Daoy (cell line): ENCODE results near the gene MTERF4. TPM values are rescaled to one million over a fixed set of nuclear protein-coding genes. Genes with fewer than 3 reads are reported as not detected.
"Not testable (repeated sequence)": the region's sequence is repeated elsewhere in the genome, so short reads cannot be mapped to it uniquely, and the experiment has no call there.

Source experiments
- DNase-seq: peaks from one replicate; pipeline ENCODE4 v3.0.0-alpha.2; 2015; ENCODE audit warnings: low read depth
- total RNA-seq: library from RNA; depleted of rRNA; stranded (reverse); fragments of >200 nt; shearing (Covaris generic); gene quantifications from 2 replicates; pipeline ENCODE4 v1.2.3, GENCODE V29; 2014

MTERF4 gene
- total RNA-seq, 1 experiment from 2014 or later, result 28.1 TPM

- DNase-seq, result no peak
Observed at GRCh38 chr2:241111440-241111805, 9.3 kb upstream of the MTERF4 start.

- no peak for DNase-seq
Observed at GRCh38 chr2:241110607-241111439, 8.7 kb upstream of the MTERF4 start.

GRCh38 chr2:241110089-241110606 lies 8.1 kb upstream of the MTERF4 start:
- no peak for DNase-seq

GRCh38 chr2:241109210-241110088 lies 7.4 kb upstream of the MTERF4 start:
- DNase-seq, result no peak

- DNase-seq, result no peak
Observed at GRCh38 chr2:241108271-241109209, 6.5 kb upstream of the MTERF4 start.

GRCh38 chr2:241107031-241107783 lies 5.1 kb upstream of the MTERF4 start:
- no peak for DNase-seq

GRCh38 chr2:241105641-241106040 lies 3.6 kb upstream of the MTERF4 start:
- DNase-seq, result no peak

GRCh38 chr2:241104611-241105010 lies 2.5 kb upstream of the MTERF4 start:
- not testable (repeated sequence) for DNase-seq

- DNase-seq, result no peak
Observed at GRCh38 chr2:241103176-241103595, 1.1 kb upstream of the MTERF4 start.

- no peak for DNase-seq
Observed at GRCh38 chr2:241099246-241099645, 2.8 kb downstream of the MTERF4 start.

GRCh38 chr2:241096979-241097378 lies 5.1 kb downstream of the MTERF4 start:
- no peak for DNase-seq

- no peak for DNase-seq
Observed at GRCh38 chr2:241095594-241096290, 6.3 kb downstream of the MTERF4 start.

GRCh38 chr2:241094924-241095420 lies 7.1 kb downstream of the MTERF4 start:
- no peak for DNase-seq

- DNase-seq, result no peak
Observed at GRCh38 chr2:241094172-241094571, 7.9 kb downstream of the MTERF4 start.

GRCh38 chr2:241093133-241093781 lies 8.8 kb downstream of the MTERF4 start:
- DNase-seq, result not testable (repeated sequence)

- DNase-seq, result no peak
Observed at GRCh38 chr2:241092677-241093076, 9.4 kb downstream of the MTERF4 start.

- DNase-seq, result no peak
Observed at GRCh38 chr2:241091734-241092445, 10.2 kb downstream of the MTERF4 start.

GRCh38 chr2:241091201-241091600 lies 10.9 kb downstream of the MTERF4 start:
- no peak for DNase-seq
